CD4-positive, alpha-beta T cell treated with Interleukin-21 for 1 hour (primary cell): ENCODE results near the gene EIF4B.

Experiments used
- DNase-seq: peaks from one replicate; pipeline ENCODE4 v3.0.0-alpha.2; 2020

The EIF4B gene

DNA sequence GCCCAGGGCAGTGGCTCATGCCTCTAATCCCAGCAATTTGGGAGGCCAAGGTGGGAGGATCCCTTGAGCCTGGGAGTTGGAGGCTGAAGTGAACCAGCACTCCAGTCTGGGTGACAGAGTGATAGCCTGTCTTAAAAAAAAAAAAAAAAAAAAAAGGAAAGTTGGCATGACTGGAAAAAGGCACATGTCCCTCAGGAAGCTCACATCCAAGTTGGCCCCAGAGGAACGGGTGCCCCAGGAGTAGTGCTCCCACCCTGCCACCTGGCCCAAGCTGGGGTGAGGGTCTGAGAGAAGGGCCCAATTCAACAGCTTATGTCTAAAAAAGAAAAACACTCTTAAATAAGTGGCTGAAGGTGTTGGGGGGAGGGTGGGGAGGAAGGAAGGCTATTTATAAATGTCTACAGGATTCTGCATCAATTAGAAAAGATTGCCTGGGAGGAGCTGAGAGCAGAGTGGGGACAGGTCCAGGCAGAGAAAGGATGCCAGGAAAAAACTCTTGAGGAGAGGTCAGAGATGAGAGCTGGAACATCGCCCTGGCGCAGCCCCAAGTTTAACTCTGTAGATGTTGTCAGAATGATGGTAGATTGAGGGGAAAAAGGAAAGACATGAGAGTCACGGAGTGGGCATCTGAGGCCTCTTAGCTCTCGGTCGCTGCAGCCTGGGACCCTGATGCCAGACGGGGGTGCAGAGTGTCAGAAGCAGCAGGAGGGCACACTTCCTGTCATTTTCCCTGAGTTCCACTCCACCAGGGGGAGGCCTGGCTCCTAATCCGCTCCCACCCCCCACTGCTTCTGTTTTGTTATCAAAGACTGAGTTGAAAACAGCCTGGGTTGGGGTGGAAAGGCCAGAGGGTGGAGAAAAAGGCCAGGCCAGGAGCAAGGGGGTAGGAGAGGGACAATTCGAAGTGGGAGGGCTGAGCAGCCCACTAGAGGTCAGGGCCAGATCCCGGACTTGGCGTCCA, 65.6 kb downstream of the EIF4B start:
- DNase-seq: no peak

DNA sequence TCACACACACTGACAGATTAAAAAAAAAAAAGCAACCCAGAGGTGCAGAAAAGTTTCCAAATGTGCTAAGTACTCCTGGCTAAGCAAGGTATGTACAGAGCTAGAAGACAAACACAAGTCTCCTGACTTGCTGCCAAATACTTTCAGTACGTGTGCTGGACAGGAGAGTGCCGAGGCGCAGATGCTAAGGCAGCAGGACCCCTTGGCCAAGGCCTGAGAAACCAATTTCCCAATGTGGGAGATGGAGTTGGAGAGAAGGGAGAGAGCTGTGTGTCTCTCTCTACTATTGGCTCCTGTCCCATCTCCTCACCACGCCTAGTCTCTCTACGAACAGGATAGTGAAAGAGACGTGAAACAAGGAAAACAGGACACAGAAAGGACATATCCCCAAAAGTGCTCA, 67.6 kb downstream of the EIF4B start:
- no peak for DNase-seq

DNA sequence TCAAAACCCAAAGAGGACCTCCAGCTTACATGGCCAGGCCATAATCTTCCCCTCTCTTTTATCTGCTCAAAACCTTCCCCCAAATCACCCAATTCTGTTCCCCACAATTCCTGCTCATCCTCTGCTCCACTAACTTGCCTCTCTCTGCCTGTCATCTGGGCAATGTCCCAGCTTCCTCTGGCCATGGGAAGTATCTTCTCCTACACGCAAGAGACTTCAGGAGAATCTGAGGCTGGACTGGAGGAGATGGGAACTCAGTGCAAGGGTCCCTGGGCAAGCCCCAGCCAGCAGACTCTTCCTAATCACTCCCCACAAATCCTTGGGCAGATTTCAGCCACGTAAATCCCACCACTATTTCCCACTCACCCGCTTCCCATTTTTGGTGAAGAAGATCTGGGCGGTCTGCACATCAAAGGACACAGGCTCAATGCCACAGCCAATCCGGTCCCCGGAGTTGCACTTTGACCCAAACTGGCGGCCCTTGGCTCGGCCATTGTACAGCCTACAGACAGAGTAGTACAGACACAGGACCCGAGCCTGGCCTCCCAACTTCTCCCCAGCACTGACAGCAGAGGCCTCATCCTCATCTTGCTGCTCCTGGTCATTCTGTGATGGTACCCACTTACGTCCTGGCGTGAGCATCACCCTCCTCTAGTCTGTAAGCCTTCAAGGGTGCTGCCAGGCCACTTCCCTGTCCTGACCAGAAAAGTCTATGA, 68.2 kb downstream of the EIF4B start:
- no peak for DNase-seq

DNA sequence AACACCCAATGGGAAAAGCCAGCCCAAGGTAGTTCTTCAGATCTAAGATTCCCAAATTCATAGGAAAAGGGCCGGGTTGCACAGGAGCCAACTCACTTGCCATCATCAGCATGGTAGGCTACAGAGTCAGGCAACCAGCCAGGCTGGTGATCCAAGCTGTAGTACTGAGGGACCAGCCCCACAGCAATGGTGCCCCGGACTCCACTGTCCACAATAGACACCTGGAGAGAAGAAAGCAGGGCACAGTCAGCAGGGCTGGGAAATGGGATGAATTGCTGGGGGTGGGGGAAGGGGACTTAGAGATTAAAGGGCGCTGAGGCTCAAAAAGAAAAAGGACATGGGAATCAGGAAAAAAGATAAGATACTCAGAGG, 68.7 kb downstream of the EIF4B start:
- no peak for DNase-seq

DNA sequence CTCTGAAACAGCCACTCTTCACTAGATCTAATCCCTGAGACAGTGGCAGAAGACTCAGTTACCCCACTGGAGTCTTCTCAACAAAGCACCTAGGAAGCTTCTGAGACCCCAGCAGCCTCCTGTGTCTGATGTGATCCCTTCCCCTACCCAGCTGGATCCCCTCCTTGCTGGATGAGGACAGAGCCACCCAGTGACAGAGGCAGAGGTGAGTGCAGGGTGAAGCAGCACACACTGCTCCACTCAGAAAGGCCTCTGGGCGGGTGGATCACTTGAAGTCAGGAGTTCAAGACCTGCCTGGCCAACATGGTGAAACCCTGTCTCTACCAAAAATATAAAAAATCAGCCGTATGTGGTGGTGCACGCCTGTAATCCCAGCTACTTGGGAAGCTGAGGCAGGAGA, 70.2 kb downstream of the EIF4B start:
- no peak for DNase-seq

DNA sequence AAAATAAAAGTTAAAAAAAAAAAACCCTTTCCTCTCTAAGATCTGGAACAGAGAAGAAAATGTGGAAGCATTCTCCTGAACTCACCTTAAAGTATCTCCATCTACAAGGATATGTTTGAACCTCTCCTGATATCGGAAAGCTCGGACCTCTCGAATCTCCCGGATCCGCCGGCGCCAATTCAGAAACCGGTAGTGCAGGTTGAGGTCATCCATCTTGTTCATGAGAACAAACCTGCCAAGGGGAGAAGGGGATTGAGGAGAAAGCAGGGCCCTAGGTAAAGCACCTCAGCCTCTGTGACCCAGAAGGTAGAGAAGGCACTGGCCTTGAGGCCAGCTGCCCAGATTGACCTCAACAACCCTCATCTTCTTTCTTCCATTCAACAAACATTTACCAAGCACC, 70.8 kb downstream of the EIF4B start:
- no peak for DNase-seq

DNA sequence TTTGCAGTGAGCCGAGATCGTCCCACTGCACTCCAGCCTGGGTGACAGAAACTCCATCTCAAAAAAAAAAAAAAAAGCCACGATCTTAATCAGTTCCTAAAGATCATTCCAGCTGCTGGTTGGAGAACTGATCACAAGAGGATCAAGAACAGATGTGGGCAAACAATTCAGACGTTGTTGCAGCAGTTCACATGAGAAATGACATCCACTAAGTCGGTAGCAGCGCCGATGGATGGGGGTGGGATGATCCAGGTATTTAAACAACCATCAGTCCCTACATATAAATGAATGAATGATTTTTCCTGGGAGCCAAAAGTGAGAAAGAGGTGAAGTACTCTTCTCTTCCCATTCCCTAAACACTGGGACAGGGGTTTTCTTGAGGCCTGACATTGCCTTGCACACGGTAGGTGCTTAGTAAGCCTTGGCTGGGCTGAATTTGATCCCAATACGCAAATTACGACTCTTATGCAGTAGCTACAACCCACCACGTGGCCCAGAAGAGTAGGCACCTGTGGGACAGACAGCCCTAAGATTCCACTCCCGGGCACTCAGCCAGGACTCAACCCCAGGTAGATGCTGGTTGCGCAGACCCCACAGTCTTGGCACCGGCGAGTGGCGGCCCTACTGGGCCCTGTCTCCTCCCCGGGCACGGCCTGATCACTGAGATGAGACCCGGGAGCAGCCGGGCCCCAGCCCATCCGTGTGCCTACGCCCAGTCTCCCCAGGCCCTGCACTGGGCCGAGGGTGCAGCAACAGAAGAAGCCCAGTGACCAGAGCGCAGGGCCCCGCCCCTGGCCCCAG, 72.4 kb downstream of the EIF4B start:
- no peak for DNase-seq

DNA sequence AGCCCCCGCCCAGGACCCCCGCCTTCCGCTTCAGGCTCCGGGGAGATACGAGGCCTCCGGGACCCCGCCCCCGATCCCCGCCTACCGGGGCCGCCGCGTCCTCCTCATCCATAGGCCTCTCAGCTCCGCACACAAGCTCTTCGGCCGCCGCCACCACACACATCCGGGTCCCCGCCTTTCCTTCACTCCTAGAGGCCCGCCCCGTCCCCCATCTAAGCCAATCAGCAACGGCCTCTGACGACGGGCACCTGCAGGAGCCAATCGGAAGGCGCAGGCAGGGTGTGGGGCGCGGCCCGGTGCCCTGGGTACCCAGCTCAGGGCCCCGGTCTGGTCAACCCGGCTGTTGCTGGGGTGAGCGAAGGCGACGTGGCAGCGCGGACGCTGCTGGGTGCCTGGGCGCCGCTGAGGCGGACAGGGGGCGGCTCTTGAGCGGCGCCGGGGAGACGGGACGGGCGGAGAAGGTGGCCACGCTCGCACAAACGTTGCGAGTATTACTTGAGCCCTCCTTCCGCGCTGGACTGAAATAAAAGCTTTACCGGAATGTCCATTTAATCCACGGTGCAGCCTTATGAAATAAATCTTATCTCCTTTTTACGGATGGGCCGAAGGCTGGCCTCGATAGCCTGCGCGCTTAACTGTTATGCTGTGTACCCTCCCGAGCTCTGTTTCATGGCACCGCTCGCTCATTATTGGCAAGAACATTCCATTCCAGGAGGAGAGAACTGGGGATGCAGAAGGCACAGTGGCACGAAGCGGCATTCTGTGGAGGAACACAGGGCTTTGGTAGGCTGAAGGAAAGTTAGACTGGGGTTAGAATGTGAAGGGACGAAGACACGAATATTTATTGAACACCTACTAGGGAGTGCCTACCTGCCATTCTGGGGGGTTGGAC, 73.2 kb downstream of the EIF4B start, which contains the start of gene SPRYD3:
TSS of gene SPRYD3 (minus strand) at position 165 of the 892 bp plus-strand sequence. CDS start at position 108, 57 bp downstream.
- peak; percentile 98 for DNase-seq

DNA sequence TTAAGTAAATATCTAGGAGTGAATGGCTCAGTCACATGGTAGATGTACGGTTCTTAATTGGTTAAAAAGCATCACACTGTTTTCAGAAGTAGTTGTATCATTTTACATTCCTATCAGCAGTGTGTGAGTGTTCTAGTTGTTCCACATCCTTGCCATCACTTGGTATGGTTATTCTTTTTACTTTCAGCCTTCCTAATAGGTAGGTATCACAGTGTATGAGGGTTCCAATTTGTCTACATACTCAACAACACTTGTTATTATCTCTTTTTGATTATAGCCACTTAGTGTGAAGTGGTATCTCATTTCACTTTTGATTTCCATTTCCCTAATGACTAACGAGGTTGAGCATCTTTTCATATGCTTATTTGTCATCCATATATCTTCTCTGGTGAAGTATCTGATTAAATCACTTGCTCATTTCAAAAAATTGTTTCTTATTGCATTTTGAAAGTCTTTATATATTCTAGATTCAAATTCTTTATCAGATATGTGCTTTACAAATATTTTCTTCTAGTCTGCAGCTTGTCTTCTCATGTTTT, 76.5 kb downstream of the EIF4B start:
- no peak for DNase-seq

DNA sequence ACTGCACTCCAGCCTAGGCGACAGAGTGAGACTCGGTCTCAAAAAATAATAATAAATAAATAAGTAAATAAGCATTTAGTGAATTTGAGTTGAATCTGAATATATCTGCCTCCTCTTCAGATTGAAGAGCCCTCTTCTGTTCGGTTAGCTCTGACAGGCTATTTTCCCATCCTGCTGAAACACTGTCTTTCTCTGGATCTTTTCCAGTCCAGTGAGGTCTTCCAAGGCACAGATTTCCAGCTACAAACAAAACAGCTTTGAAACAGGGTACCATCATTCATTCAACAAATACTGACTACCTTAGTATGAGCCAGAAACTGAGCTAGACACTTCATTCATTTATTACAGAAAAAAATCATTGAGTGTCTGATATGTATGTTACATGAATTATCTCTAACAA, 80.1 kb downstream of the EIF4B start:
- no peak for DNase-seq

DNA sequence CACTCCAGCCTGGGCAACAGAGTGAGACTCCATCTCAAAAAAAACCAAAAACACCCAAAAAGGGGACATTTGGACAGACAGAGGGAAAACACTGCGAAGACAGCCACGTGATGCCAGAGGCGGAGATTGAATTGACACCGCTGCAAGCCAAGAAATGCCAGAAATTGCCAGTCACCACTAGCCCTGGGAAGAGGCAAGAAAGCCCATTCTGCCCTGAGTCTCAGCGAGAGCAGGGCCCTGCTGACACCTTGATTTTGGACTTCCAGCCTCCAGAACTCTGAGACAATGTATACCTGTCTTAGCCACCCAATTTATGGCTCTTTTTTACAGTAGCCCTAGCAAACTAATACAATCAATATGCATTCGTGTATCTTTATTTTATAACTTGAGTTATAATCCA, 83.8 kb downstream of the EIF4B start:
- no peak for DNase-seq

DNA sequence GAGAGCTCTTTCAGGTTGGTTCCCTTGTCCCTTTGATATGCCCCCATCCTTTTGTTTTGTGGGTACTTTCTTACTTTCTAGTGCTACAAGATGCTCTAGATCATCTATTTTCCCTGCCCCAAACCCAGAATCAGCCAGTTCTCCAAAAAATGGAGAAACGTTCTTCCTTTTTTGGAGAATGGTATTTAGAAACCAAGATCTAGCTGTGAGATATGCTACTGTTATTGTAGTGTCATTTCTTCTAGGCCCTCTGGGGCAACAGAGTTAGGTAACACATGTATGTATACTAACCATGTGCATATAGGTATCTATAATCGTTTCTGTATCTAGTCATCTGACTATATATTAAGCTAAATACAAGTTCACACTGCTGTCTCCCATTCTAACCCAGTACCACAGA, 84.3 kb downstream of the EIF4B start:
- no peak for DNase-seq

DNA sequence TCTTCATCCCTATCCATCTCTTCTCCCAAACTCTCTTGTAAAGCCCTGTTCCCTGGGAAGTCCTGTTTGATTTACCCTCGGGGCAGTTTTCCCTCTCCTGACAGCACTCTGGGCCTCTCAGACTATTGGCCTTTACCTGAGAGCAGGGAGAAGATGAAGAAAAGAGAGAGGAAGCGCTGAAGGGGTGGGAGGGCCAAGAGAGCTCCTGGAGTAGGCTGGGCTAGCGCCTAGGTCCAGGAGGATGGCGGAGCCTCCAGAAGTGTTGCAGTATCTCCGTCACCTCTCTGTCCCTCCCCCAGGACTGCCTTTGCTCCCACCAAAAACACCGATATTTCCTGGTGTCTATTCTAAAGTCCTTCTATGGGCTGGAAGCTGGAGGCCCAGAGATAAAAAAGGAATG, 85.5 kb downstream of the EIF4B start:
- DNase-seq: no peak
